ENCODE data around the gene NCS1.

The NCS1 gene

GRCh38 chr9:130268521-130269211 is 96.5 kb downstream of the NCS1 start:
- Histone ChIP-seq H3K4me3 (ENCODE audit: low read depth, low read length) (no peak overlapping the region), H3K36me3 (ENCODE audit: control insufficient read depth in 2 of 2, insufficient read depth in 1 of 2, low read length in 2 of 2) (no peaks in the 10 kb centered on the region), H3K27ac (ENCODE audit: extremely low read depth, low read depth, low read length) (no peak overlapping the region), H3K4me1 (ENCODE audit: control insufficient read depth, insufficient read depth, low read length) (no peaks in the 10 kb centered on the region), H3K9me3 (ENCODE audit: control insufficient read depth, insufficient read depth, low read depth, low read length) (no peaks in the 10 kb centered on the region)
- CTCF ChIA-PET: interaction anchor here (0.7 to 1.7 kb wide), 3 partner anchors 9 to 378 kb away, joined by 3 to 7 read pairs (median 3); no protein-coding TSS in a partner anchor
- TF ChIP-seq ZNF423 (tag by site-specific recombination; IDR thresholded peaks at IDR 0.05): peak; percentile 73
- TF ChIP-seq ZFHX2 (tag by site-specific recombination; conservative IDR thresholded peaks at IDR 0.05): no peak
- TF ChIP-seq ZNF416 (tag by site-specific recombination; IDR thresholded peaks at IDR 0.05): no peak
- TF ChIP-seq ZNF600 (tag by site-specific recombination; IDR thresholded peaks at IDR 0.05): peak; percentile 80; the same call in 1 of the 2 replicates
- peak; percentile 97 for TF ChIP-seq ZIC2 (tag by site-specific recombination; IDR thresholded peaks at IDR 0.05)
- POLR2A ChIA-PET: interaction anchor here (0.6 kb wide), 1 partner anchor 40 kb away, joined by 9 read pairs; no protein-coding TSS in a partner anchor

GRCh38 chr9:130271473-130271872 is 99.3 kb downstream of the NCS1 start:
- Histone ChIP-seq H3K4me1 (ENCODE audit: control insufficient read depth, insufficient read depth, low read length) (no peaks in the 10 kb centered on the region), H3K27ac (ENCODE audit: extremely low read depth, low read depth, low read length) (no peak overlapping the region), H3K4me3 (ENCODE audit: low read depth, low read length) (no peak overlapping the region), H3K36me3 (ENCODE audit: control insufficient read depth in 2 of 2, insufficient read depth in 1 of 2, low read length in 2 of 2) (no peaks in the 10 kb centered on the region), H3K9me3 (ENCODE audit: control insufficient read depth, insufficient read depth, low read depth, low read length) (no peaks in the 10 kb centered on the region)
- ChIA-PET CTCF (interaction anchor here (0.5 to 1.0 kb wide), 5 partner anchors 12 to 72 kb away, joined by 3 to 5 read pairs (median 3); no protein-coding TSS in a partner anchor), POLR2A (interaction anchor here (1.2 kb wide), 1 partner anchor 30 kb away, joined by 3 read pairs; no protein-coding TSS in a partner anchor)
- TF ChIP-seq ZNF768 (tag by site-specific recombination; IDR thresholded peaks at IDR 0.05): no peak
- no peak for TF ChIP-seq ZSCAN18 (tag by site-specific recombination; IDR thresholded peaks at IDR 0.05)
- no peak for TF ChIP-seq ZNF366 (tag by site-specific recombination; conservative IDR thresholded peaks at IDR 0.05)
- TF ChIP-seq AEBP2 (tag by site-specific recombination; IDR thresholded peaks at IDR 0.05; ENCODE audit: borderline replicate concordance): no peak
- no peak for TF ChIP-seq SP2 (tag by site-specific recombination; IDR thresholded peaks at IDR 0.05)
- TF ChIP-seq ZBTB11 (tag by site-specific recombination; conservative IDR thresholded peaks at IDR 0.05; ENCODE audit: low read depth): no peak
- no peak for TF ChIP-seq ZNF175 (tag by site-specific recombination; IDR thresholded peaks at IDR 0.05)
- TF ChIP-seq PATZ1 (tag by site-specific recombination; IDR thresholded peaks at IDR 0.05): no peak
- no peak for TF ChIP-seq HOXC10 (CRISPR knock-in tag; IDR thresholded peaks at IDR 0.05)
- no peak for TF ChIP-seq ZNF324 (tag by site-specific recombination; IDR thresholded peaks at IDR 0.05)
- TF ChIP-seq PRDM10 (tag by site-specific recombination; IDR thresholded peaks at IDR 0.05): no peak
- TF ChIP-seq ZNF776 (tag by site-specific recombination; IDR thresholded peaks at IDR 0.05; ENCODE audit: borderline replicate concordance): no peak
- TF ChIP-seq ZBTB49 (tag by site-specific recombination; IDR thresholded peaks at IDR 0.05; ENCODE audit: low read depth): no peak
- TF ChIP-seq ZNF266 (tag by site-specific recombination; IDR thresholded peaks at IDR 0.05; ENCODE audit: low read depth): no peak
